ENCODE measurements around the gene LGR6.

Gene LGR6

DNA sequence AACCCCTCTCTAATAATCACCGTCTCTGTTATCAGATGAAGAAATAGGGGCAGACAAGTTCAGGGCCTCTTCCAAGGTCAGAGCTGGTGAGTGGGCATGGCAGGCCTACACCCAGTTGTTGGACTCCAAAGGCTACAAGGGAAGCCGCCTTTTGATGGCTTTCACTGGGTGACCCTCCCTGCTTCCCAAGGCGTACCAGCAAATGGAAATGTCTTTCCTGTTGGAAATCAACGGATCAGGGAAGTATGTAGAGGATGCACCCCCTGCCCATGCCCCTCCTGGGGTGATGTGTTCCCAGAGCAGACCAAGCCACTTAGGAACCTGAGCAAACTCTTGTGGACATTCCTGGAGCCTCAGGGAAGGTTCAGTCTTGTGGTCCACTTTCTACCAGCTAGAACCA is 47.4 kb downstream of the LGR6 start:
- TF ChIP-seq, protein P1, sequence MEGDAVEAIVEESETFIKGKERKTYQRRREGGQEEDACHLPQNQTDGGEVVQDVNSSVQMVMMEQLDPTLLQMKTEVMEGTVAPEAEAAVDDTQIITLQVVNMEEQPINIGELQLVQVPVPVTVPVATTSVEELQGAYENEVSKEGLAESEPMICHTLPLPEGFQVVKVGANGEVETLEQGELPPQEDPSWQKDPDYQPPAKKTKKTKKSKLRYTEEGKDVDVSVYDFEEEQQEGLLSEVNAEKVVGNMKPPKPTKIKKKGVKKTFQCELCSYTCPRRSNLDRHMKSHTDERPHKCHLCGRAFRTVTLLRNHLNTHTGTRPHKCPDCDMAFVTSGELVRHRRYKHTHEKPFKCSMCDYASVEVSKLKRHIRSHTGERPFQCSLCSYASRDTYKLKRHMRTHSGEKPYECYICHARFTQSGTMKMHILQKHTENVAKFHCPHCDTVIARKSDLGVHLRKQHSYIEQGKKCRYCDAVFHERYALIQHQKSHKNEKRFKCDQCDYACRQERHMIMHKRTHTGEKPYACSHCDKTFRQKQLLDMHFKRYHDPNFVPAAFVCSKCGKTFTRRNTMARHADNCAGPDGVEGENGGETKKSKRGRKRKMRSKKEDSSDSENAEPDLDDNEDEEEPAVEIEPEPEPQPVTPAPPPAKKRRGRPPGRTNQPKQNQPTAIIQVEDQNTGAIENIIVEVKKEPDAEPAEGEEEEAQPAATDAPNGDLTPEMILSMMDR (IDR thresholded peaks at IDR 0.05; ENCODE audit: low read depth, low read length): no peak
- TF ChIP-seq EZH2phosphoT487 (IDR thresholded peaks at IDR 0.05; ENCODE audit: low read depth): no peak

DNA sequence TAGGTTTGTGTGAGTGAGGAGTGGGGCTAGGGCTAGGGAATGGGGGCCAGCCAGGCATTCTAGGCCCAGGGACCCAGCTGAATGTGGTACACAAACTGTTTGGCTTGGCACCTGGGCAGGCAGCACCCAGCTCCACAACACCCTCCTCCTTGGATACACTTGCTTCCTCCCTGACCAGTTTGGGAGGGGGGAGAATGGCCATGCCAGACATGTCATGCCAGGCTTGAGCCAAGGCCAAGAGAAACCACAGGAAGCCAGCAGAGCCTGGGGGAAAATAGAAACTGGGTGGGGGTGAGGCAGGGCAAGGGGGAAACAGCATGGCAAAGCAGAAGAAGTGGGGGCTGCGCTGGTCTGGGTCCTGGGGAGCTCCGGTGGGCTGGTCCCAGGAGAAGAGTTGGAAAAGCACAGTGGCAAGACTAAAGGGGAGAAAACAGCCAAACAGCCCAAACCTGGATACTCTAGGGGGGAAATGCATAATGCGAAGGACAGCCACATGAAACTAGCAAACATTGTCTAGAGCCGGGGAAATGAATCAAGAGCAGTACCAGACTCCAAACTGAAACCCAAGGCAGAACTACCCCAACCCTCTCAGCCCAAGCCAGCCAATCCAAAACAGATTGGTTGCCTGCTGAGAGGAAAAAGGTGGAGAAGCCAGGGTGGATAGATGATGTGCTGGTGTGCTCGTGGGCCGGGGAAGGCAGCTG is 47.9 kb downstream of the LGR6 start:
- H3K4me2 ChIP-seq (ENCODE audit: low read length): no peak overlapping the region
- H4K20me1 ChIP-seq (ENCODE audit: insufficient read depth, low read length): no peaks in the 10 kb centered on the region
- H3K27me3 ChIP-seq (ENCODE audit: low read depth, low read length): peaks cover 36% of the 10 kb centered on the region
- H3K9me3 ChIP-seq (ENCODE audit: insufficient read depth, low read length): no peaks in the 10 kb centered on the region
- H3K79me2 ChIP-seq (ENCODE audit: low read length): no peaks in the 10 kb centered on the region
- no peak overlapping the region for H2AFZ ChIP-seq (ENCODE audit: low read depth, low read length)
- H3K36me3 ChIP-seq (replicated peaks; ENCODE audit: low read depth, low read length): no peaks in the 10 kb centered on the region
- no peak overlapping the region for H3K9ac ChIP-seq (ENCODE audit: low read length)
- no peak overlapping the region for H3K4me3 ChIP-seq (ENCODE audit: low read length)
- TF ChIP-seq EZH2phosphoT487 (IDR thresholded peaks at IDR 0.05; ENCODE audit: low read depth): no peak
- TF ChIP-seq, protein P1 (IDR thresholded peaks at IDR 0.05; ENCODE audit: low read depth, low read length): no peak
- H3K27ac ChIP-seq (ENCODE audit: low read length): no peak overlapping the region
- peaks cover 2% of the 10 kb centered on the region for H3K4me1 ChIP-seq (ENCODE audit: low read length)

More for the DNA sequence above, 47.4 kb downstream of the LGR6 start:
- H2AFZ ChIP-seq (ENCODE audit: low read depth, low read length): no peak overlapping the region
- H3K79me2 ChIP-seq (ENCODE audit: low read length): no peaks in the 10 kb centered on the region
- no peaks in the 10 kb centered on the region for H4K20me1 ChIP-seq (ENCODE audit: insufficient read depth, low read length)
- H3K9ac ChIP-seq (ENCODE audit: low read length): no peak overlapping the region
- no peak overlapping the region for H3K4me2 ChIP-seq (ENCODE audit: low read length)
- H3K27me3 ChIP-seq (ENCODE audit: low read depth, low read length): peaks cover 36% of the 10 kb centered on the region
- H3K9me3 ChIP-seq (ENCODE audit: insufficient read depth, low read length): no peaks in the 10 kb centered on the region
- peaks cover 4% of the 10 kb centered on the region for H3K4me1 ChIP-seq (ENCODE audit: low read length)
- no peaks in the 10 kb centered on the region for H3K36me3 ChIP-seq (replicated peaks; ENCODE audit: low read depth, low read length)
- no peak overlapping the region for H3K27ac ChIP-seq (ENCODE audit: low read length)
- no peak overlapping the region for H3K4me3 ChIP-seq (ENCODE audit: low read length)

DNA sequence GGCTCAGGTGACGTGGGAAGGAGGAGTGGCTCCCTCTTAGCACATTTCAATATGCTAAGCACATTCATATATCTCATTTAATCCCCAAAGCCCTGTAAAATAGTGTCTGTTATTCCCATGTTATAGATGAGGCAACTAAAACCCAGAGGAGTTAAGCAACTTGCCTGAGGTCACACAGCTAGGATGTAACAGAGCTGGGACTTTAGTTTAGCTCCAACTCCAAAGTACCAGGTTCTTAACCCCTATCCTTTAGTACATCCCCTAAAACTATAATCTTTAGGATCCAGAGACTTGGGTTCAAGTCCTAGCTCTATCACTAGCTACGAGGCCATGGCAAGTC is 48.5 kb downstream of the LGR6 start:
- TF ChIP-seq, protein P1 (IDR thresholded peaks at IDR 0.05; ENCODE audit: low read depth, low read length): no peak
- TF ChIP-seq EZH2phosphoT487 (IDR thresholded peaks at IDR 0.05; ENCODE audit: low read depth): no peak
- H3K4me2 ChIP-seq (ENCODE audit: low read length): no peak overlapping the region
- no peaks in the 10 kb centered on the region for H4K20me1 ChIP-seq (ENCODE audit: insufficient read depth, low read length)
- no peak overlapping the region for H3K9ac ChIP-seq (ENCODE audit: low read length)
- H3K27ac ChIP-seq (ENCODE audit: low read length): no peak overlapping the region
- H3K36me3 ChIP-seq (replicated peaks; ENCODE audit: low read depth, low read length): no peaks in the 10 kb centered on the region
- H3K79me2 ChIP-seq (ENCODE audit: low read length): no peaks in the 10 kb centered on the region
- H3K4me1 ChIP-seq (ENCODE audit: low read length): no peaks in the 10 kb centered on the region
- H2AFZ ChIP-seq (ENCODE audit: low read depth, low read length): no peak overlapping the region
- peaks cover 40% of the 10 kb centered on the region for H3K27me3 ChIP-seq (ENCODE audit: low read depth, low read length)
- no peak overlapping the region for H3K4me3 ChIP-seq (ENCODE audit: low read length)
- no peaks in the 10 kb centered on the region for H3K9me3 ChIP-seq (ENCODE audit: insufficient read depth, low read length)

DNA sequence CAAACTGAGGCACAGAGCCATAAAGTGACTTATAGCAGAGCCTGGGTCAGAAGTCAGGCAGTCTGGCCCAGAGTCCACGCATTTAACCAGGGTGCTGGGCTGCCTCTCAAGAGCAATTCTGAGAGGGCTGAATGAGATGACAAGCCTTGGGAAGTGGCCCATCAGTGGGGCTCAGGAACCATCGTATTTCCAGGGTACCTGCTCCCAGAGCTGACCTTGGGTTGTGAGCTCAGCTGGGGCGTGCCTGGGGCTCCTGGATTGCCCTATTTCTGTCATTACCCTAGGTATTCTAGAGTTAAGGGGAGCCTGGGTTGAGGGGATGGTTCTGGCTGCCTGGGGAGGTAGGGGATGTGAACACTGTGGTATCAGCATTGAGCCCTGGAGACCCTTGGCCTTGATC is 49.4 kb downstream of the LGR6 start:
- H4K20me1 ChIP-seq (ENCODE audit: insufficient read depth, low read length): no peaks in the 10 kb centered on the region
- no peak overlapping the region for H3K4me2 ChIP-seq (ENCODE audit: low read length)
- H3K4me3 ChIP-seq (ENCODE audit: low read length): no peak overlapping the region
- H3K4me1 ChIP-seq (ENCODE audit: low read length): no peaks in the 10 kb centered on the region
- peaks cover 42% of the 10 kb centered on the region for H3K27me3 ChIP-seq (ENCODE audit: low read depth, low read length)
- TF ChIP-seq, protein P1 (IDR thresholded peaks at IDR 0.05; ENCODE audit: low read depth, low read length): no peak
- no peak for TF ChIP-seq EZH2phosphoT487 (IDR thresholded peaks at IDR 0.05; ENCODE audit: low read depth)
- H2AFZ ChIP-seq (ENCODE audit: low read depth, low read length): no peak overlapping the region
- no peaks in the 10 kb centered on the region for H3K79me2 ChIP-seq (ENCODE audit: low read length)
- H3K36me3 ChIP-seq (replicated peaks; ENCODE audit: low read depth, low read length): no peaks in the 10 kb centered on the region
- H3K27ac ChIP-seq (ENCODE audit: low read length): no peak overlapping the region
- H3K9me3 ChIP-seq (ENCODE audit: insufficient read depth, low read length): no peaks in the 10 kb centered on the region
- no peak overlapping the region for H3K9ac ChIP-seq (ENCODE audit: low read length)
